ENCODE data around the gene SMAD4.

- no peak for TF ChIP-seq POLR2A (IDR thresholded peaks at IDR 0.05)
- no peak for TF ChIP-seq CTCF (IDR thresholded peaks at IDR 0.05)
These were observed 36.3 kb downstream of the SMAD4 start for GRCh38 chr18:51066273-51066672.
